ENCODE data around the gene CHID1. TPM values are rescaled to one million over a fixed set of nuclear protein-coding genes. Genes with fewer than 3 reads are reported as not detected.
A peak's percentile ranks its signal among the peaks of the same experiment; 100 is the strongest.

The CHID1 gene
- total RNA-seq, 1 donor from 2014 or later: 108 TPM

GRCh38 chr11:904380-904779 is 6.2 kb downstream of the CHID1 start:
- H3K4me3 ChIP-seq (ENCODE audit: low read depth, low read length): no peak overlapping the region
- no peak for TF ChIP-seq CTCF (conservative IDR thresholded peaks at IDR 0.05; ENCODE audit: low read depth, low read length)
- no peak for DNase-seq (ENCODE audit: low read depth)

- no peak for TF ChIP-seq CTCF (conservative IDR thresholded peaks at IDR 0.05; ENCODE audit: low read depth, low read length)
- no peak for DNase-seq (ENCODE audit: low read depth)
- no peak overlapping the region for H3K4me3 ChIP-seq (ENCODE audit: low read depth, low read length)
These were observed 9.1 kb downstream of the CHID1 start for GRCh38 chr11:901452-902061.

- no peak for DNase-seq (ENCODE audit: low read depth)
- no peak overlapping the region for H3K4me3 ChIP-seq (ENCODE audit: low read depth, low read length)
- TF ChIP-seq CTCF (conservative IDR thresholded peaks at IDR 0.05; ENCODE audit: low read depth, low read length): no peak
These were observed 10.1 kb downstream of the CHID1 start for GRCh38 chr11:900545-900944.

- TF ChIP-seq CTCF (conservative IDR thresholded peaks at IDR 0.05; ENCODE audit: low read depth, low read length): no peak
- no peak for DNase-seq (ENCODE audit: low read depth)
- H3K4me3 ChIP-seq (ENCODE audit: low read depth, low read length): no peak overlapping the region
These were observed 10.9 kb downstream of the CHID1 start for GRCh38 chr11:899724-900123.

- H3K4me3 ChIP-seq (ENCODE audit: low read depth, low read length): no peak overlapping the region
- TF ChIP-seq CTCF (conservative IDR thresholded peaks at IDR 0.05; ENCODE audit: low read depth, low read length): peak; percentile 45
- DNase-seq (ENCODE audit: low read depth): no peak
These were observed 11.9 kb downstream of the CHID1 start for GRCh38 chr11:898540-899190.

GRCh38 chr11:898143-898511 is 12.5 kb downstream of the CHID1 start:
- H3K4me3 ChIP-seq (ENCODE audit: low read depth, low read length): no peak overlapping the region
- no peak for DNase-seq (ENCODE audit: low read depth)
- TF ChIP-seq CTCF (conservative IDR thresholded peaks at IDR 0.05; ENCODE audit: low read depth, low read length): peak; percentile 50

Measured in epithelial cell of proximal tubule (primary cell).